GM20431 (cell line): ENCODE measurements around the gene UBE2C.
"Not testable (repeated sequence)": the region's sequence is repeated elsewhere in the genome, so short reads cannot be mapped to it uniquely, and the experiment has no call there.

Experiments
- in situ Hi-C: fragments of 300-500 bp; cut with MseI, MboI; formaldehyde crosslinking; loops from one replicate; pipeline ENCODE4 v1.15.0; 2020; ENCODE audit warnings: low sequenced_read_pairs; ENCODE audit not compliant: unreplicated experiment

UBE2C gene

DNA sequence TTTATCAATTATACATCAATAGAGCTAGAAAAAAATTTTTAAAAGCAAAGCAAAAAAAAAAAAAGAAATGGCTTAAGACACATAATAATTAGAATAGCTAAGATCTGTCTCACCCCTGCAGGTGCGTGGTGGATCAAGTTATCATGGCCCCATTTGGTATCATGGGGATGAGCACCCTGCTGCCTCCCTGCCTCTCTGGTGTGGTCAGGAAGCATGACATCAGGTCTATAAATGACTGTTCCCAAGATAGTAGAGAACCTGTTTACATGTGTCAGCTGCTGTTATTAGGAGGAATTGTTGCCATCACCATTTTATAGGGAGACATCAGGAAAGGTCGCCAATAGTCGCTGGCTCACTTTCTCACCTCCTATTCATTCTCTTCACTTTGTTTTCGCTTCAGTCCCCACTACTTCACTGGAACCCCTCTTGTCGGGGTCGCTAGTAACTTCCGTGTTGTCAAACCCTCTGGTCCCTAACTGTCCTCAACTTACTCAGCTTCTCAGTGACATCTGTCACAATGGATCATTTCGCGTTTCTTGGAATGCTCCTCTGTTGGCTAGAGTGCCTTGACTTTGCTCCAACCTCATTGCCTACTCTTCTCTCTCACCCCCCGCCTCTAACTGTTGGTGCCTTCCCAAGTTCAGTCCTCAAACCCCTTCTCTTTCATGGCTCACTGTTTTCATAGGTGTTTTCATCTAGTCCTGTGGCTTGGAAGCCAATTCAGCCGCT, 15.9 kb upstream of the UBE2C start:
- in situ Hi-C loops, result no loop called here

DNA sequence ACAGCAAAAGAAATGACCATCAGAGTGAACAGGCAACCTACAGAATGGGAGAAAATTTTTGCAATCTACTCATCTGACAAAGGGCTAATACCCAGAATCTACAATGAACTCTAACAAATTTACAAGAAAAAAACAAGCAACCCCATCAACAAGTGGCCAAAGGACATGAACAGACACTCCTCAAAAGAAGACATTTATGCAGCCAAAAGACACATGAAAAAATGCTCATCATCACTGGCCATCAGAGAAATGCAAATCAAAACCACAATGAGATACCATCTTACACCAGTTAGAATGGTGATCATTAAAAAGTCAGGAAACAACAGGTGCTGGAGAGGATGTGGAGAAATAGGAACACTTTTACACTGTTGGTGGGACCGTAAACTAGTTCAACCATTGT, 14.9 kb upstream of the UBE2C start:
- in situ Hi-C loops, result not testable (repeated sequence)

DNA sequence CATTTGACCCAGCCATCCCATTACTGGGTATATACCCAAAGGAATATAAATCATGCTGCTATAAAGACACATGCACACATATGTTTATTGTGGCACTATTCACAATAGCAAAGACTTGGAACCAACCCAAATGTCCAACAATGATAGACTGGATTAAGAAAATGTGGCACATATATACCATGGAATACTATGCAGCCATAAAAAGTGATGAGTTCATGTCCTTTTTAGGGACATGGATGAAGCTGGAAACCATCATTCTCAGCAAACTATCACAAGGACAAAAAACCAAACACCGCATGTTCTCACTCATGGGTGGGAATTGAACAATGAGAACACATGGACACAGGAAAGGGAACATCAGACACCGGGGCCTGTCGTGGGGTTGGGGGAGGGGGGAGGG, 14.5 kb upstream of the UBE2C start:
- in situ Hi-C loops, result not testable (repeated sequence)

DNA sequence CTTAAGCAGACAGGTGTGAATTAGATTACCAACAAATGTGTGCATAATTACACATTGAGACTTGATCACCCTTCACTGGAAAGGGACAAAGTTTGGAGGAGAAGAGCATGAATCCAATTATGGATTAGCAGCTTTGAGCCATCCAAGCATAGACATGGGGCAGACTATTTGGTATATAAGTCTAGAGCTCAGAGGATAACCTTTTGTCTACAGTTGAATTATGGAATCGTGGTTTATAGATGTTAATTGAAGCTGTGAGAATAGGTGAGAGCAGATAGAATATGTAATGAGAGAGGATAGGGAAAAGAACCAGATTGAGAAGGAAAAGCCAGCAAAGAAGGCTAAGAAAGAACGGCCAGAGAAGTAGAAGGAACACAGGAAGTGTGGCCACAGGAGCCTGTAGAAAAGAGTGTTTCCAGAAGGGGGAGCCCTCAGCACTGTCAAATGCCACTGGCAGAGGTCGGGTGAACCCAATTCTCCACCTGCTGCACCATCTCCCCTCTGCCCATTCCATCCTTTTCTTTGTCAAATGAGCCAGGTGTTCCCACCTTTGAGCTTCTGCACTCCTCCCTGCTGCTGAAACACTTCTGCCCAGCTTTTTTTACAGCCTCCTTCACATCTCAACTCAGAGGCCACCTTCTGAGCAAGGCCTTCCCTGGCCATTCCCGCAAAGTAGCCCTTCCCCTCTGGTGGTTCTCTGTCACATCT, 13.4 kb upstream of the UBE2C start:
- in situ Hi-C loops, result no loop called here

DNA sequence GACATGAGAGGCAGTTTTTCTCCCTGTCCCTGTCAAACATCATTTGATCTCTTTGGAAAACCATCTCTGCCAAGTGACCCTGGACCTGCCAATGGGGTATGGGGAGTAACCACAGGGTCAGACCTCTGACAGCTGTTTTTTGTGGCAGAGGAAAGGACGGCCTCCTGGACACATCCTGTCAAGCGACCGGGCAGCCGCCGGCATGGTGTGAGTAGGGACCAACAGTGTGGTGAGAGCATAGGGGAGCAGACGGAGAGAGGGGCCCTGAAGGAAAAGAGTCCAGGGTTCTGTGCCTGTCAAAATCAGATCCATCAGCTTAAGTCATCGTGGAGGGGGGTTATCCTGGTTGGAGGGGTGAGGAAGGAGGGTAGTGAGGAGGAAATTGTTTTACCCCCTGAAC, 10.6 kb upstream of the UBE2C start:
- in situ Hi-C loops, result no loop called here

DNA sequence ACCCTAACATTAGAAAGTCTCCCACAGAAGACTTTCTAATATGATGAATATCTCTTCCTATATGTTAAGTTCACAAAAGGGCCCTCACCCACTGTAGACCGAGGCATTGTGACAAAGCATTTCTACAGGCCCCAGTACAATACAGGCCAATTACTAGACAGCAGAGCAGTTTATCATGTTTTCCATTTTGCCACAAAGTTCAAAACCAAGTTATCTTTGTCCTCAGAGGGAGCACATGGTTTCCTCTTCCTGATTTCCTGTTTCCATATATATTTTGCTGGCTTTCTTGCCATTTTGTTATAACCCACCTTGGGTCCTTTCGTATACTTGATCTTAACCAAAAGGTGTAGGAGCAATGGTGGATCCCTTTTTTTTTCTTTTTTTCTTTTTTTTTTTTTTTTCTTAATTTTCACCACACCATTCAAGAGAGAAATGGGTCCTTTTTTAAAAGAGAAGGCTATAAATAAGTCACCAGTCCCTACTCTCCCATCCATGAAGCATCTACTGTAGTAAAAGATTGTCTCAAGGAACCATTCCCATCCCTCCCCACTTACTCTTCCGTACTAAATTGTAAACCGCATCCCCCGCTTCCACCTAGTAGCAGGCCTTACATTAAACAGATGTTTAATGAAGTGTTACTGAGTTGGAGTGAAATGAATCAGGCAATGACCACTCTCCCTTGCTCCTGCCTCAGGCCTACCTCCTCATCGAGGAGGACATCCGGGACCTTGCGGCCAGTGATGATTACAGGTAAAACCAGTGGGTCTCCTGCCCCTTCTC, 2.1 kb upstream of the UBE2C start:
- in situ Hi-C loops, result no loop called here

DNA sequence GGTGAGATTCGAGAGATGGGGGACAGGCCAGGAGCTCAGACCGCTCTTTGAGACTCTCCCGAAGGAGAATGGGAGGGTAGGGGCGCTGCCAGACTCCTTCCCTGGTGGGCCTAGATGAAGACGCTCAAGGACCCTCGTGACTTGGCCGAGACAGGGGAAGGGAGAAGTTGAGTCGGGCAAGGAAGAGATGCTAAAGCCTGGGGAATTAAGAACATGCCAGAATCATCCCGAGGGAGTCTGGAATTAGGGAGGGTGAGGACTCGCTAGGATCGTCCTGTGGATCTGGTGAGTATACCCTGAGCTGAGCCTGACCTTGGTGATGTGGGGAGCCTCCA, 529 bp downstream of the UBE2C start:
- in situ Hi-C loops, result no loop called here

DNA sequence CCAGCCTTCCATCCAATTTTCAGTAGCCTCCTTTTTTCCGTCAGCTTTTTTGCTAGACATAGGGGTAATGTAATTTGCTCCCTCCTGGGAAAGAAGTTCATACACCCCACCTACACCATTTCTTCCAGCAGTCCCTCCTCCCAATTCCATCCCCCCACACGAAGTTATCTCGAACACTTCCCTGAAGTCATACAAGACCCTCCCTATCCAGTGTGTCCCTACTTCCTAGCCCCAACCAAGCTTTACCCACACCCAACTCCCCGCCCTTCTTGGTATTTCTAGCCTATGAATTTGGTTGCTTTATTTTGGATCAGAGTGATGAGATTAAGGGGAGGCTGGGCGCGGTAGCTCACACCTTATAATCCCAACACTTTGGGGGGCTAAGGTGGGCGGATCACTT, 1.0 kb downstream of the UBE2C start:
- in situ Hi-C loops, result no loop called here

DNA sequence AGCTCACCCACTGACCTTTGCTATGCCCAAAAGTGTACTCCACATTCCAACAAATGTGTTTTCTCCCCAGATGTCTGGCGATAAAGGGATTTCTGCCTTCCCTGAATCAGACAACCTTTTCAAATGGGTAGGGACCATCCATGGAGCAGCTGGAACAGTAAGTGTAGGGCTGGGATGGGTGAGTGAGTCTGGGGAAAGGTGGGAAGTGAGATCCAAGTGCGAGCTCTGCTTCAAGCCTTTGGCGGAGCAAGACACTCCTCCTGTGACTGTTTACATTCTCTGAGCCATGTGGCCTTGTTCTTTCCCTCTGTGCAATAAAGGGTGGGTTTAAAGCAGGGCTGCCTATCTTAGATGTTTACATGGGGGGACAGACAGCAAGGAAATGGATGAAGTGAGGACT, 1.9 kb downstream of the UBE2C start:
- in situ Hi-C loops, result no loop called here

DNA sequence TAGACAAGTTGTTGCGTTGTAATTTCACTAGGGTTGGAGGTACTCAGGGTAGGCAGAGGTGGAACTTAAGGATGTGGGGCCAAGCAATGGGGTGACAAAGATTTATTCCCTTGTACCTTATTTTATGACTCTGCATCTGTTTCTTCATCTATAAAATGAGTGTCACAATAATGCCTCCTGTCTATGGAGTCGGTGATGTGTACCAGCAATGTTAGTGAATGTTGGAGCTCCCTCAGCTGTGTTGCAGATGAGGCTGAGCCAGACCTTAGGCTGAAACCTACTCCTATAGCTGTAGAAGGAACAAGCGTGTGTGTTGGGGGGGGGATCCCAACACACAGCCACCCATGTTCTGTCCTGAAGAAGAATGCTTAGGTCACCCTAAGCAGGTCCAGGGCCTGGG, 4.5 kb downstream of the UBE2C start:
- in situ Hi-C loops, result no loop called here

DNA sequence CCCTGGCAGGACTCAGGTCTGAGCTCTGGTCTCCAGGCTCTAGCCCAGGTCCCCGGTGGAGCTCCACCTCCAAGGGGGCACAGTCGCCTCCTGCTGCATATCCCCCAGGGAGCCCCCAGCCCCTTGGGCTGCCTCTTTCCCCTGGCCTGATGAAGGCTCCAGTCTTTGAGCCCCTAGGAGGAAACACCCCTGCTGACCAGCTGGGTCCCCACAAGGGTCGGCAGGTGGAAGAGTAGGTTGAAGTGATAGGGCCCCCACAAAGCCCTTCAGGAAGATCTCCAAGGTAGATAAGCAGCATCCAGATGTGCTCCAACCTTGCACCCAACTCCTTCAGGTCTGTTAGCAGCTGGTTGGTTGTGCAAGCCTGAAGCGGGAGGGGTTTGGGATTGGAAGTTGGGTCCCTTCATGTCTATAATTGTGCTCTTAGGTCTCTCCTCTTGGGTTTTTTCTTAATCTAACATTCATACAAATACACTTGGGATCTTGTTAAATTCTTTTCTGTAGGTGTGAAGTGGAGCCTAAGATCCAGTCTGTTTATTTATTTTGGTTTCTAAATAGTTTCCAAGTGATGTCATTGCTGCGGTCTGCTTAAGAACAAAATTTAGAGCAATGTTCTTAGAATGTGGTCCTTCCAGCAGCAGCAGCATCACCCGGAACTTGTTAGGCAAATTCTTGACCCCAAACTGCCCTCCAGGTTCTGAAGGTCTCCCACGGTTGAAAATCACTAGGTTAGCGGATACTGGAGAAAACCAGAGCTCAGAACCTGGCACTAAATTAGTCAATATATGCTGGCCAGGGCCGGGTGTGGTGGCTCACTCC, 5.1 kb downstream of the UBE2C start:
- in situ Hi-C loops, result no loop called here

DNA sequence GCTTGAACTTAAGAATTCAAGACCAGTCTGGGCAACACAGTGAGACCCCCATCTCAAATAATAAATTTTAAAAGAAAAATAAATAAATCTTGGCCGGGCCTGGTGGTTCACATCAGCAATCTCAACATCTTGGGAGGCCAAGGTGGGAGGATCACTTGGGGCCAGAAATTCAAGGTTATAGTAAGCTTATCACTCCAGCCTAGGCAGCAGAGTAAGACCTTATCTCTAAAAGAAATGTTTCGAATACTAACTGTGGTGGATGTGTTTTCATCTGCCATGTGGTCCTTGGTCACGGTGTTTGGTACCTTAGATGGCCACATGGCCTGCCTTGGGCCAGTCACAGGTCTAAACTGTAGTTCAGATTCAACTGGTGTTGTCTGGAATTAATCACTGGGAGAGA, 5.8 kb downstream of the UBE2C start:
- in situ Hi-C loops, result no loop called here

DNA sequence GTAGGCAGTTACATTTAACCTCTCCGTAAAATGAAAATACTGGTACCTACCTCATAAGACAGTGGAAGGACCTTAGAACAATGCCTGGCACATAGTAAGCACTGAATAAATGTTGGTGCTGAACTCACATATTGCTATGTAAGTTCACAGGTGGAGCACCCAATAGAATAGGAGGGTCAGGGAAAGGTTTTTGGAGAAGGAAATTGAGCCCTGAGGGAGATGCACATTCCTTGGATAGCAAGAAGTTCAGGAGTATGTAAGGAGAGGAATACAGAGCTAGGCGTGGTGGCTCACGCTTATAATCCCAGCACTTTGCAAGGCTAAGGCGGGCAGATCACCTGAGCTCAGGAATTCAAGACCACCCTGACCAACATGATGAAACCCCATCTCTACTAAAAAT, 7.0 kb downstream of the UBE2C start:
- in situ Hi-C loops, result no loop called here

DNA sequence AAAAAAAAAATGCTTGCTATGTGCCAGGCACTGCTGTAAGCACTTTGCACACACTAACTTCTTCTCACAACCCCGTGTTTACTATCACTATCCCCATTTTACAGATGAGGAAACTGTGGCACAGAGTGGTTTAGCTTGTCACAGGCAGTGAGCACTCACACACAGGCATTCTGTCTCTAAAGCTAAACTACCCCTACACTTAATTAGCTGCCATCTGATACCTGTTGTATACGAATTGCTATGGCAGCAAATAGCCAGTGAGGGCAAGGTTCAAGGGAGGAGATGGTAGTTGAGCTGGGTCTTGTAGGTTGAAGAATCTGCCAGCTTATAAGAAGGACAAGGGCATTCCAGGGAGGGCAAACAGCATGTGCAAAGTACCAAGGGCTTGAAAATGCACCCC, 9.5 kb downstream of the UBE2C start:
- in situ Hi-C loops, result no loop called here

DNA sequence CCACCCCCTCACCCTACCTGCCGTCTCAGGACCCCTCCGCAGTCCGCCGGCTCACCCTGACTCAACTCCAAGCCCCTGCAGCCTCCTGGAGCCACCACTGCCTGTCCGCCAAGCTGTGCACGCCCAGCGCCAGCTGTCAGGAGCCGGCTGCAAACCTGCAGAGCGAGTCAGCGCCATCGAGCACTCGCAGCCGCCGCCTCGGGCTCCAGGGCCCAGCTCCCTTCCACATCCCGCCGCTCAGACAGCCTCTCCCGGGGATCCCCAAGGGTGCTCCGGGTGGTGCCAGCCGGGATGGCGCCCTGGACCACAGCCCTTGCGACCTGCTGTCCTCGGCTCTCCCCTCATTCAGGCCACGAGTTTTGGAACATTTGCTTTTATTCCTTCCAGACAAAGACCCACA, 10.4 kb downstream of the UBE2C start:
- in situ Hi-C loops, result no loop called here

DNA sequence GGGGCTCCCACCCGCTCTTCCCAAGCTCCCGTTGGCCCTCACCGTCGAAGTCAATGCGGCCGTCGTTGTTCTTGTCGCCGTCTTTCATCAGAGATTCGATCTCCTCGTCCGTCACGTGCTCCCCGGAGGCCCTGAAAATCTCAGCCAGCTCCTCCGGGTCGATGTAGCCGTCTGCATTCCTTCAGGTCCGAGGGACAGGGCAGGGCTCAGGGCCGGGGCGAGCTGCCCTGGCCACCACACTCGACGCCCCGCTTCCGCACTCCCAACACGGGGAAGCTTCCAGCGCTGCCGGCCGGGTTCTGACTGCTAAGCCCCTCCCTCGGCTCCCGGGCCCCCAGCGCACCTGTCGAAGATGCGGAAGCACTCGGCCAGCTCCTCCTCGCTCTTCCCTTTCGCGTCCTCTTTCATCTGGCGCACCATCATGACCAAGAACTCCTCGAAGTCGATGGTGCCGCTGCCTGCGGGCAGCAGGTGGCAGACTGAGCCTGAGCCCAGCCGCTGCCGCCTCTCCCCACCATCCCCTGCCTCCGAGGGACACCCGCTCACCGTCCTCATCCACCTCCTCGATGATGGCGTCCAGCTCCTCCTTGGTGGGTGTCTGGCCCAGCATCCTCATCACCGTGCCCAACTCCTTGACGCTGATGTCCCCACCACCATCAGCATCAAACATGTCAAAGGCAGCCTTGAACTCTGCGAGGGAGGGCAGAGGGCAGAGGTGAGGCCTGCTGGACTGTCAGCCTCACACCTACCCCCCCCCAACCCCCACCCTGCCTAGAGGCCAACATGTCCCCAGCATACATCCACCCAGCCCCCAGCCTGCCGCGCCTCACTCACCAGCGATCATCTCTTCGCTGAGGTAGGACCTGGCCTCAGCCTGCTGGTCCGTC, 11.7 kb downstream of the UBE2C start:
- in situ Hi-C loops, result no loop called here

DNA sequence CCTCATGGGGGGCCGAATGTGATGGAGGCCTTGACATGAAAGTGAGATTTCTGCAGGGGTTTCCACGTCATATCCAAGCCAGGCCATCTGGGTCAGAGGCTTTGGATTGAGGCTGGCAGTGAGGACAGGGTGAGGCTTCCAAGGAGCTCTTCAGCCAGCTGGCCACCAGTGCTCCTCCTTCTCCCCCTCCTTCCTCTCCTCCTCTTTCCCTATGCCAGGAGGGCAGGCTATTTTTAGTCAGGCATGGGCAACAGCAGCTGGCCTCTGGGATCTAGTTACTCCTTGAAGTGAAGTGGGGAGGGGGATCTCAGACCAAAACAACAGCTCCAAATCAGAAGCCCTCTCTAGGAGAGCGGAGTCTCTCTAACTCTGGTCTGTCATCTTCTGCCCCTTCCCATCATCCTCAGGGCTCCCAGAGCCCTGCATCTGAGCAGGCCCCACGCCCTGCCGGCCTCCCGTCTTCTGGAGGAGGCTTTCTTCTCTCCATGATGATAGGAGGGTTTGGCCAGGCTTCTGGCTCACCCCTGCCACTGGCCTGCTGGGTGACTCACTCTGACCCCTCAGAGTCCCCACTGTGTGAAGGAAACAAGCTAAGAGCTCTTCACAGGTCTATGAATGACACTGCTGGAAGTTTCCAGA, 14.1 kb downstream of the UBE2C start:
- in situ Hi-C loops, result no loop called here

DNA sequence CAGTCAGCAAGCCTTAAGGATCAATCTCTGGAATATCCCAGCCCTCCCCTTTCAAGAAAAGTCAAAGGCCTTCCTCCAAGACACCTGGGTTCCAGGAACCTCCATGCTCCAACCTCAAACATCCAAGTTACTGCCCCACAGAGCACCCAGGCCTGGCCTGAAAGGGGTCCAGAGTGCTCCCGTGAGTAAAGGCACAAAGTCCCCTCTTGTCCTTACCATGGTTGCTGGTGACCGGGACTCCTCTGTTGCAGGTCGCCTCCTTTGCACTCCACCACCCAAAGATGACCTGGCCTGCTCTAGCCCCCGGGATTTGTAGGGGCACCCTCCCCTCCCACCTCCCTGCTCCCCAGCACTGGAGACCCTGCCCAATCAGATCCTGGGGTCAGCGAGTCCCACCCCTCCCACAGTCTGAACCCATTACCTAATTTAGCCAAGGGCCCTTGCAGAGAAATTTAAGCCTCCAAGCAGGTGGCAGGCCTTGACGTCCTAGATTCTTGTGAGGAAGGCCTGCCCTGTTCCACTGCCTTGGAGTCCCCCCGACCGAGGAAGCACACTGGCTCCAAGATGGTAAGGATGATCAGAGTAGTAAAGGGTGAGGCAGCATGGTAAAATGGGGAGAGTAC, 14.7 kb downstream of the UBE2C start, which contains the start of gene TNNC2:
Gene TNNC2, minus strand, starts transcription at position 283 of the 623 bp plus-strand sequence. Its CDS starts 64 bp downstream, at position 219.
- in situ Hi-C loops, result no loop called here
